ENCODE results near the gene FADS6.

Gene FADS6

GRCh38 chr17:74868251-74868907, 25.1 kb downstream of the FADS6 start:
- H3K4me2 ChIP-seq (ENCODE audit: insufficient read depth, low read length, poor library complexity, severe bottlenecking) = no peak overlapping the region
- peaks cover 9 to 58% of the 10 kb centered on the region in 2 donors for H3K36me3 ChIP-seq (replicated peaks in 1 of 2; ENCODE audit: control insufficient read depth in 2 of 2, insufficient read depth in 2 of 2, low read length in 2 of 2)
- H2AFZ ChIP-seq (ENCODE audit: low read length) = no peak overlapping the region
- no peak overlapping the region for H3K14ac ChIP-seq (ENCODE audit: low read length)
- H2BK12ac ChIP-seq (ENCODE audit: low read length) = no peak overlapping the region
- no peak overlapping the region for H4K8ac ChIP-seq (ENCODE audit: low read depth, low read length)
- no peak overlapping the region for H2BK120ac ChIP-seq (ENCODE audit: low read depth, low read length)
- no peak overlapping the region for H3K9ac ChIP-seq (ENCODE audit: low read depth, low read length, poor library complexity)
- H3K9me3 ChIP-seq (replicated peaks in 1 of 2; ENCODE audit: control insufficient read depth in 2 of 2, insufficient read depth in 1 of 2, low read depth in 1 of 2, low read length in 2 of 2) = no peaks in the 10 kb centered on the region
- no peak overlapping the region for H2BK15ac ChIP-seq (ENCODE audit: low read length)
- no peak overlapping the region for H3K4ac ChIP-seq (ENCODE audit: low read length)
- no peaks in the 10 kb centered on the region for H3K27me3 ChIP-seq (ENCODE audit: control insufficient read depth in 3 of 3, insufficient read depth in 3 of 3, low read depth in 1 of 3, low read length in 3 of 3)
- H4K91ac ChIP-seq (ENCODE audit: low read depth, low read length, poor library complexity) = no peak overlapping the region
- no CpG with 5 or more reads among the region's 12 CpGs for WGBS, 2 donors (ENCODE audit: extremely low coverage in 2 of 2, insufficient read length in 2 of 2, insufficient replicate concordance in 1 of 2)
- peaks cover 7% of the 10 kb centered on the region for H3K79me1 ChIP-seq (ENCODE audit: low read depth, low read length)
- peaks cover 11 to 12% of the 10 kb centered on the region in 2 donors for H3K4me1 ChIP-seq (ENCODE audit: control insufficient read depth in 2 of 2, insufficient read depth in 1 of 2, low read depth in 1 of 2, low read length in 2 of 2)
- H3K23ac ChIP-seq (ENCODE audit: low read depth, low read length, poor library complexity) = no peak overlapping the region
- no peak overlapping the region for H3K18ac ChIP-seq (ENCODE audit: low read length)
- no peak for DNase-seq (ENCODE audit: low spot score)
- H2AK5ac ChIP-seq (ENCODE audit: low read depth, low read length) = no peak overlapping the region
- no peak overlapping the region for H3K4me3 ChIP-seq (ENCODE audit: low read length in 2 of 2)
- H3K27ac ChIP-seq (replicated peaks; ENCODE audit: low read length) = no peak overlapping the region
- H2BK5ac ChIP-seq (ENCODE audit: low read length) = peak overlapping the region; percentile 31

GRCh38 chr17:74866198-74866835, 27.1 kb downstream of the FADS6 start:
- no peak overlapping the region for H3K4me2 ChIP-seq (ENCODE audit: insufficient read depth, low read length, poor library complexity, severe bottlenecking)
- peaks cover 9 to 63% of the 10 kb centered on the region in 2 donors for H3K36me3 ChIP-seq (replicated peaks in 1 of 2; ENCODE audit: control insufficient read depth in 2 of 2, insufficient read depth in 2 of 2, low read length in 2 of 2)
- no peak overlapping the region for H2AFZ ChIP-seq (ENCODE audit: low read length)
- DNase-seq (ENCODE audit: low spot score) = no peak
- peaks cover 3% of the 10 kb centered on the region for H3K79me1 ChIP-seq (ENCODE audit: low read depth, low read length)
- no peak overlapping the region for H3K14ac ChIP-seq (ENCODE audit: low read length)
- no peak overlapping the region for H2BK15ac ChIP-seq (ENCODE audit: low read length)
- peaks cover 6% of the 10 kb centered on the region in 2 donors for H3K4me1 ChIP-seq (ENCODE audit: control insufficient read depth in 2 of 2, insufficient read depth in 1 of 2, low read depth in 1 of 2, low read length in 2 of 2)
- H4K91ac ChIP-seq (ENCODE audit: low read depth, low read length, poor library complexity) = no peak overlapping the region
- no CpG with 5 or more reads among the region's 19 CpGs for WGBS, 2 donors (ENCODE audit: extremely low coverage in 2 of 2, insufficient read length in 2 of 2, insufficient replicate concordance in 1 of 2)
- H4K8ac ChIP-seq (ENCODE audit: low read depth, low read length) = no peak overlapping the region
- H3K27me3 ChIP-seq (ENCODE audit: control insufficient read depth in 3 of 3, insufficient read depth in 3 of 3, low read depth in 1 of 3, low read length in 3 of 3) = peaks cover 5 to 8% (median 6%) of the 10 kb centered on the region in 3 experiments
- H2BK120ac ChIP-seq (ENCODE audit: low read depth, low read length) = no peak overlapping the region
- no peak overlapping the region for H3K9ac ChIP-seq (ENCODE audit: low read depth, low read length, poor library complexity)
- H3K23ac ChIP-seq (ENCODE audit: low read depth, low read length, poor library complexity) = peak overlapping the region; percentile 0
- no peak overlapping the region for H2AK5ac ChIP-seq (ENCODE audit: low read depth, low read length)
- no peak overlapping the region for H3K27ac ChIP-seq (replicated peaks; ENCODE audit: low read length)
- no peak overlapping the region for H2BK5ac ChIP-seq (ENCODE audit: low read length)
- H2BK12ac ChIP-seq (ENCODE audit: low read length) = peak overlapping the region; percentile 41
- H3K4ac ChIP-seq (ENCODE audit: low read length) = peak overlapping the region; percentile 37
- peak overlapping the region; percentile 48 for H3K18ac ChIP-seq (ENCODE audit: low read length)
- no peaks in the 10 kb centered on the region for H3K9me3 ChIP-seq (replicated peaks in 1 of 2; ENCODE audit: control insufficient read depth in 2 of 2, insufficient read depth in 1 of 2, low read depth in 1 of 2, low read length in 2 of 2)
- H3K4me3 ChIP-seq (ENCODE audit: low read length in 2 of 2) = no peak overlapping the region

DNA sequence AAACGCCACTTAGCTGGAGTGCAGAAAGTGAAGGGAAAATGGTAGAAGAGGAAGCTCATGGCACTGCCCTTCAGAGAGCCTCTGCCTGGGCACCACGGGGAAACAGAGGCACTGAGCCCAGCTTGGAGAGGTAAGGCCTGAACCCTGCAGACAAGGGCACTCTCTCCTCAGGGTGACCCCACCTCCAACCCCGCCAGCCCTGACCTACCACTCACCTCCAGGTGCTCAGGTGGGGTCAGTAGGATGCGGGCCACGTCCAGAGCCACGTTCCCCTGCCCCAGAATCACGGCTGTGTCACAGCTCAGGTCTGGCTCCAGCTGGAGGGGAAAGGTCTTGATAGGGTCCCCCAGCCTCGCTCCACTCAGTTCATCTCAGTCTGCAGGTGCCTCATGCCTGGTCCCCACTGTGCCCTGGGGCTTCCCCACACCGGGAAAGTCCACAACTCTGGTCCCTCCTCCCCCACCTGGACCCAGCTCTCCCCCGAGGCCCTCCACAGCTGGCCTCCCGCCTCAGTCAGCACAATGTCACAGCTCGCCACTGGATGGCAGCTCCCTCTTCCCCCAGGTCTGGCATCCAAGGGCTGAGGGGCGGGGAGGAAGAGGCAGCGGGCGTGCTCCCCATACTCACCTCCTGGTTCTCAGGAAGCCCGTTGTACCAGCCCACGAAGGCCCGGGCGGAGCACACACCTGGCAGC, 27.8 kb downstream of the FADS6 start:
- no CpG with 5 or more reads among the region's 19 CpGs for WGBS, 2 donors (ENCODE audit: extremely low coverage in 2 of 2, insufficient read length in 2 of 2, insufficient replicate concordance in 1 of 2)
- no peak overlapping the region for H3K9ac ChIP-seq (ENCODE audit: low read depth, low read length, poor library complexity)

DNA sequence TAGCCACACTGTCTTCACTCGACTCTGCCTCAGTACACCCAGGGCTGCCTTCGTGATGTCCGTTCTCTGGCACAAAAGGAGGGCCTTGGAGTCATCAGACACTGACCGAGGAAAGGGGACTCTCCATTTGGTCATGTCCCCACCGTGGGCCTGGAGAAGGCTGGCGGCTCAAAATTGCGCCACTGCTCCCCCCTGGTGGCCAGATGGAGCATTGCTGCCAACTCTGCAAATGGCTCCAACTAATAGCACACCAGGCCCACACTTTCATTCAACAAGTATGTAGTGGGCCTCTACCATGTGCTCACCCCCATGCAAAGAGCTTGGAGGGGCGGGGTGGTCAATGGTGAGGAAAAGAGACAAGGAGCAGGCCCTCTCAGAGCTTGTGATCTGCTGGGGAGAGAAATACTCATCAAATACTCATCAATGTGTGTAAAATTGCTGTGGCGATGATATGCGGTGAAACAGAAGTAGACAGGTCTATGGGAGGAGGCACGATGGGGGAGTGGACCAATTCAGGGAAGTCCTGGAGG, 28.5 kb downstream of the FADS6 start:
- H3K36me3 ChIP-seq (replicated peaks in 1 of 2; ENCODE audit: control insufficient read depth in 2 of 2, insufficient read depth in 2 of 2, low read length in 2 of 2) = peaks cover 8 to 51% of the 10 kb centered on the region in 2 donors

More for the DNA sequence above, 27.8 kb downstream of the FADS6 start:
- H2BK120ac ChIP-seq (ENCODE audit: low read depth, low read length) = no peak overlapping the region
- H3K4ac ChIP-seq (ENCODE audit: low read length) = no peak overlapping the region
- peaks cover 11 to 15% (median 12%) of the 10 kb centered on the region in 3 experiments for H3K27me3 ChIP-seq (ENCODE audit: control insufficient read depth in 3 of 3, insufficient read depth in 3 of 3, low read depth in 1 of 3, low read length in 3 of 3)
- no peak overlapping the region for H3K4me3 ChIP-seq (ENCODE audit: low read length in 2 of 2)
- H3K79me1 ChIP-seq (ENCODE audit: low read depth, low read length) = peaks cover 3% of the 10 kb centered on the region
- no peak overlapping the region for H3K4me2 ChIP-seq (ENCODE audit: insufficient read depth, low read length, poor library complexity, severe bottlenecking)
- no peak overlapping the region for H4K8ac ChIP-seq (ENCODE audit: low read depth, low read length)
- H2BK15ac ChIP-seq (ENCODE audit: low read length) = no peak overlapping the region
- no peak for DNase-seq (ENCODE audit: low spot score)
- peak overlapping the region; percentile 6 for H3K23ac ChIP-seq (ENCODE audit: low read depth, low read length, poor library complexity)
- H3K27ac ChIP-seq (replicated peaks; ENCODE audit: low read length) = no peak overlapping the region
- H3K14ac ChIP-seq (ENCODE audit: low read length) = no peak overlapping the region
- no peak overlapping the region for H2BK12ac ChIP-seq (ENCODE audit: low read length)
- H3K9me3 ChIP-seq (replicated peaks in 1 of 2; ENCODE audit: control insufficient read depth in 2 of 2, insufficient read depth in 1 of 2, low read depth in 1 of 2, low read length in 2 of 2) = no peaks in the 10 kb centered on the region
- no peak overlapping the region for H2BK5ac ChIP-seq (ENCODE audit: low read length)
- peaks cover 9 to 58% of the 10 kb centered on the region in 2 donors for H3K36me3 ChIP-seq (replicated peaks in 1 of 2; ENCODE audit: control insufficient read depth in 2 of 2, insufficient read depth in 2 of 2, low read length in 2 of 2)
- H4K91ac ChIP-seq (ENCODE audit: low read depth, low read length, poor library complexity) = no peak overlapping the region
- no peak overlapping the region for H2AFZ ChIP-seq (ENCODE audit: low read length)
- H3K4me1 ChIP-seq (ENCODE audit: control insufficient read depth in 2 of 2, insufficient read depth in 1 of 2, low read depth in 1 of 2, low read length in 2 of 2) = peaks cover 5% of the 10 kb centered on the region in 2 donors
- H2AK5ac ChIP-seq (ENCODE audit: low read depth, low read length) = peak overlapping the region; percentile 14
- H3K18ac ChIP-seq (ENCODE audit: low read length) = no peak overlapping the region

More for the DNA sequence above, 28.5 kb downstream of the FADS6 start:
- Histone ChIP-seq H3K14ac (ENCODE audit: low read length) (no peak overlapping the region), H4K91ac (ENCODE audit: low read depth, low read length, poor library complexity) (no peak overlapping the region), H3K23ac (ENCODE audit: low read depth, low read length, poor library complexity) (no peak overlapping the region), H3K4me2 (ENCODE audit: insufficient read depth, low read length, poor library complexity, severe bottlenecking) (no peak overlapping the region), H3K4ac (ENCODE audit: low read length) (no peak overlapping the region), H2AK5ac (ENCODE audit: low read depth, low read length) (peak overlapping the region; percentile 81), H3K9me3 (replicated peaks in 1 of 2; ENCODE audit: control insufficient read depth in 2 of 2, insufficient read depth in 1 of 2, low read depth in 1 of 2, low read length in 2 of 2) (no peaks in the 10 kb centered on the region), H2AFZ (ENCODE audit: low read length) (peak overlapping the region; percentile 52), H3K27me3 (ENCODE audit: control insufficient read depth in 3 of 3, insufficient read depth in 3 of 3, low read depth in 1 of 3, low read length in 3 of 3) (peaks cover 19 to 22% (median 20%) of the 10 kb centered on the region in 3 experiments), H4K8ac (ENCODE audit: low read depth, low read length) (no peak overlapping the region), H3K27ac (replicated peaks; ENCODE audit: low read length) (no peak overlapping the region), H2BK12ac (ENCODE audit: low read length) (no peak overlapping the region), H3K4me1 (ENCODE audit: control insufficient read depth in 2 of 2, insufficient read depth in 1 of 2, low read depth in 1 of 2, low read length in 2 of 2) (peaks cover 3 to 5% of the 10 kb centered on the region in 2 donors), H2BK15ac (ENCODE audit: low read length) (no peak overlapping the region), H2BK120ac (ENCODE audit: low read depth, low read length) (peak overlapping the region; percentile 72), H3K4me3 (ENCODE audit: low read length in 2 of 2) (no peak overlapping the region), H3K18ac (ENCODE audit: low read length) (no peak overlapping the region), H3K9ac (ENCODE audit: low read depth, low read length, poor library complexity) (no peak overlapping the region), H3K79me1 (ENCODE audit: low read depth, low read length) (peaks cover 3% of the 10 kb centered on the region), H2BK5ac (ENCODE audit: low read length) (no peak overlapping the region)
- no CpG with 5 or more reads among the region's 11 CpGs for WGBS, 2 donors (ENCODE audit: extremely low coverage in 2 of 2, insufficient read length in 2 of 2, insufficient replicate concordance in 1 of 2)
- peak; percentile 72 for DNase-seq (ENCODE audit: low spot score)

Data from neuronal stem cell (in vitro differentiated cells).